Large intestine (tissue), 3 donors: ENCODE data around the gene NBEAL2. TPM values are rescaled to one million over a fixed set of nuclear protein-coding genes. Genes with fewer than 3 reads are reported as not detected.

ENCODE experiments used
- DNase-seq, 2 donors: peaks; one replicate each; pipeline versions ENCODE4 v3.0.0 to v3.0.0-alpha.2; 2013
- H3K27ac ChIP-seq: one replicate; pipeline ENCODE4 v1.5.1; 2013; ENCODE audit warnings: low read length
- H3K27me3 ChIP-seq: 2 replicates; pipeline ENCODE4 v1.6.1; 2013; ENCODE audit warnings: low read length; ENCODE audit not compliant: control insufficient read depth, insufficient read depth
- H3K36me3 ChIP-seq: 2 replicates; pipeline ENCODE4 v1.6.1; 2013; ENCODE audit warnings: low read length; ENCODE audit not compliant: control insufficient read depth, insufficient read depth
- H3K4me1 ChIP-seq: one replicate; pipeline ENCODE4 v1.6.1; 2013; ENCODE audit warnings: low read length; ENCODE audit not compliant: control insufficient read depth, insufficient read depth
- H3K4me3 ChIP-seq: one replicate; pipeline ENCODE4 v1.5.1; 2013; ENCODE audit warnings: low read length
- H3K9me3 ChIP-seq: one replicate; pipeline ENCODE4 v1.6.1; 2013; ENCODE audit warnings: mild to moderate bottlenecking, low read depth, low read length, moderate library complexity; ENCODE audit not compliant: control insufficient read depth
- WGBS: methylation state at CpG from one replicate; pipeline ENCODE4 v1.1.5; 2013; ENCODE audit warnings: low lambda C conversion rate; ENCODE audit not compliant: insufficient coverage; 5-methylcytosine and 5-hydroxymethylcytosine counted together
- polyA plus RNA-seq: library from polyadenylated mRNA; unstranded; fragments of 120-200 nt; gene quantifications from one replicate; pipeline ENCODE4 v1.2.1, GENCODE V29; 2013

Gene NBEAL2
- polyA plus RNA-seq, 1 donor, result 40.8 TPM

DNA sequence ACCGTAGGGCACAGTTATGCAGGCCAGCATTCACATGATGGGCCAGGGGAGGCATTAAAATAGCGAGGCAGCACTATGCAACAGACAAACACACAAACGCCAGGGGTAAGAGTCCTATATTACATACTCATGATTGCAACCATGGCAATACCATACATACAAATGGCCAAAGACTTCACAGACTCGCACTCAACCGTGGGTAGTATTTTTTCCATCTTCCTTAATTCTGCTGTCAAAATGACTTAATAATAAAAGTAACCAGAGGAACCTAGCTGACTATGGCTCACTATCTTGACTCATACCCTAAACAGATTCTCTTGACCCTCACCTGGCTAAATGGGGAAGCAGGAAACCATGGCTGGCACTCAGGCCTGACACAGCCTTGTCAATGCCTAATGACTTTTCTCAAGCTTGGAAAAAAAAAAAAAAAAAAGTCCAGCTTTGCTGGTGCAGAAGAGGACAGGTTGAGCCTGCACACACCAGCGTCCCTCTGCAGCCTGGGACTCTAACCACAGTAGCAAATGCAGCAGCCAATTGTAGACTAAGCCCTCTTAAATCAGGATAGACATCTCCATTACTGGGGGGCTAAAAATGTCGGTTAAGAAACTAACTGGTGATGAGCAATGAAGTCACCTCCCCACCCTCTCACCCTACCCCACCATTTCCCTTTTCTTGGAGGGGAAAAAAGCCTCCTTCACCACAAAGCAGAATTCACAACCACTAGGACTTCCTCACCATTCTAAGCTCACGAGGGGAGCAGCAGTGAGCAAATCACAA lies 26.0 kb upstream of the NBEAL2 start:
- Histone ChIP-seq H3K4me3 (no peak overlapping the region), H3K36me3 (no peaks in the 10 kb centered on the region), H3K27me3 (no peaks in the 10 kb centered on the region), H3K9me3 (no peaks in the 10 kb centered on the region), H3K4me1 (peaks cover 55% of the 10 kb centered on the region), H3K27ac (no peak overlapping the region)
- 80% methylated on average over 2 of the region's 8 CpGs for WGBS
- no peak for DNase-seq

DNA sequence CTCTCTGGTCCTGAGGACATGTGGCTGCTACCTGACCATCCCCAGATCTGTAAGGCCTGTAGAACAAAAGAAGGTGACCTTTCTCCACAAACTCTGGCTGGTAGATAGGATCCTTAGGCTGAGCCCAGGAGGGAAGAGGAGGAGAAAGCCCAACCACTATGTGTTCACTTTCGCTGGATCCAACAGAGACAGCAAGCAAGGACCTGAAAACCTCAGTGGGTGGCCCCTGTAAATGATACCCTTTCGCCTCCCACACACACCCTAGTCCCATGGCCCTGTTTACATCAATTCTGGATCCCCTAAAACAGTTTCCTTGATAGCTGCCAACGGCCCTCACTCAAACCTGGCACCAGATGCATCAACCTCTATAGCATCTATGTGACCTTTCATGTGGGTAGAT lies 25.3 kb upstream of the NBEAL2 start:
- H3K4me3 ChIP-seq, result no peak overlapping the region
- DNase-seq, result no peak
- no peaks in the 10 kb centered on the region for H3K27me3 ChIP-seq
- no CpG with 5 or more reads among the region's 3 CpGs for WGBS
- no peaks in the 10 kb centered on the region for H3K9me3 ChIP-seq
- H3K27ac ChIP-seq, result no peak overlapping the region
- no peaks in the 10 kb centered on the region for H3K36me3 ChIP-seq
- H3K4me1 ChIP-seq, result peaks cover 55% of the 10 kb centered on the region

DNA sequence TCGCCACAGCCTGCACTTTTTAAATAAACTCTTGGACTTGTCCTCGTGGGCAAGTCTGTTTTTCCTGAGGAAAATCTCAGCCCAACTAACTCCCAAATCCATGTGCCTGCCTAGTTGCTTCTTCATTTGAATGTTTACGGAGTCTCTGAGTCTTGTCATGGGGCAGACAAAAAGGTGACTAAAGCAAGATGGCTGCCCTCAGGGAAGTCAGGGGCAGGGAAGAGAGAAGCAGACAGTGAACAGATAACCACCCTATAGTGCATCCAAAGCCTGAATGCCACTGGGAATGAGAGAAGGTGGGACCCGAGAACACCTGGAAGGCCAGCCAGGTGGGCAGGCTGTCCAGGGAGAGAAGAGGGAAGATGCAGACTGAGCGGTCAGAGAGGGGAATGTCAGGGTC lies 24.3 kb upstream of the NBEAL2 start:
- Histone ChIP-seq H3K4me3 (no peak overlapping the region), H3K27ac (no peak overlapping the region), H3K4me1 (peaks cover 55% of the 10 kb centered on the region), H3K36me3 (no peaks in the 10 kb centered on the region), H3K9me3 (no peaks in the 10 kb centered on the region), H3K27me3 (no peaks in the 10 kb centered on the region)
- no peak for DNase-seq
- 80% methylated on average over 2 of the region's 5 CpGs for WGBS

DNA sequence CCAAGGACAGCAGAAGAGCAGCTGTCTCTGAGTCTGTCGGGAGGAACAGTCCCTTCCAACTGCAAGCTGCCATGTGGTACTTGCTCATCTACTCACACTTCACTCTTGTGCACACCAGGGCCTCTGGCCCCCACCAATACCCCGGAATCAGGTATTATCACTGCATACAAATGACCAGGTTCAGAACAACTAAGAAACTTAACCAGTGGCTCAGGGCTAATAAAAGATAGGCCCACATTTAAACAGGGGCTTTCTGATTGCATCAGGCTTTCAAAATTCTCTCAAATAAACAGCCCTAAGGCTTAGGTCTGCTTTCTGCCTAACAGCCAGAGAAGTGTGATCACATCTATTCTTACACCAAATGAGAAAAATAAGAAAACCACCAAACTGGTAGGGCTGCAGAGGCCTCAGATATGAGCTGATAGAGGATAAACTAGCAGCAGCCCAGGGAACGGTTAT lies 23.6 kb upstream of the NBEAL2 start:
- H3K36me3 ChIP-seq, result no peaks in the 10 kb centered on the region
- no peaks in the 10 kb centered on the region for H3K9me3 ChIP-seq
- peak overlapping the region; percentile 14 for H3K27ac ChIP-seq
- peaks cover 55% of the 10 kb centered on the region for H3K4me1 ChIP-seq
- H3K4me3 ChIP-seq, result no peak overlapping the region
- no peak for DNase-seq
- WGBS, result no CpG with 5 or more reads among the region's 3 CpGs
- no peaks in the 10 kb centered on the region for H3K27me3 ChIP-seq

DNA sequence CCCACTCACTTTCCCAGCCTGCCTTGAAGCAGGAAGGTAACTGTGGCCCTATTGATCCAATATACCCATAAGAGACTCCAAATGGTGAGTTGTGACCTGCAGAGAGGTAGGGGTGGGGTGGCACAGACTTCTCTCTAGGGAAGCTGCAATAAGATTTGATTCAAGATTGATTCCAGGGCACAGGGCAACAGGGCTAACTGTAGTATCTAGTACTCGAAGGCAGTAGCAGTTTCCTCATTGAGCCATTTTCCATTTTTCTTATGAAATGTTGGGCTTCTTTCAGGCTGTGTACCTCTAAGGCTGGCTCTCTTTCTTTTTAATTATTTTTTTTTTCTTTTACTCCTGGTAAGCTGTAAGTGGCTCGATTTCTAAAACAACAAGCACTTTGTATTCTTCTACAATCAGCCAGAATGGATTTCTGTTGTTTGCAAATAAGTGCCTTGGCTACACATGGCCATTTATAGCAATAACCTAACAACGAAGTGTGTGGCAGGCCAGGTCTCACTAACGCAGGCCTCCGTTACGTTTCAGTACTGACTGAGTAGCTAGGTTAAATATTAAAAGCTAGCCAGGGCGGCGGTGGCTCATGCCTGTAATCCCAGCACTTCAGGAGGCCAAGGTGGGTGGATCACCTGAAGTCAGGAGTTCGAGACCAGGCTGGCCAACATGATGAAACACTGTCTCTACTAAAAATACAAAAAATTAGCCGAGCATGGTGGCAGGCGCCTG lies 22.2 kb upstream of the NBEAL2 start:
- H3K27ac ChIP-seq, result peak overlapping the region; percentile 74
- H3K9me3 ChIP-seq, result no peaks in the 10 kb centered on the region
- no peak overlapping the region for H3K4me3 ChIP-seq
- peaks cover 59% of the 10 kb centered on the region for H3K4me1 ChIP-seq
- DNase-seq, result peak in 1 of 2 donors; percentile 79
- no peaks in the 10 kb centered on the region for H3K36me3 ChIP-seq
- H3K27me3 ChIP-seq, result no peaks in the 10 kb centered on the region
- WGBS, result 40% methylated on average over 1 of the region's 11 CpGs

DNA sequence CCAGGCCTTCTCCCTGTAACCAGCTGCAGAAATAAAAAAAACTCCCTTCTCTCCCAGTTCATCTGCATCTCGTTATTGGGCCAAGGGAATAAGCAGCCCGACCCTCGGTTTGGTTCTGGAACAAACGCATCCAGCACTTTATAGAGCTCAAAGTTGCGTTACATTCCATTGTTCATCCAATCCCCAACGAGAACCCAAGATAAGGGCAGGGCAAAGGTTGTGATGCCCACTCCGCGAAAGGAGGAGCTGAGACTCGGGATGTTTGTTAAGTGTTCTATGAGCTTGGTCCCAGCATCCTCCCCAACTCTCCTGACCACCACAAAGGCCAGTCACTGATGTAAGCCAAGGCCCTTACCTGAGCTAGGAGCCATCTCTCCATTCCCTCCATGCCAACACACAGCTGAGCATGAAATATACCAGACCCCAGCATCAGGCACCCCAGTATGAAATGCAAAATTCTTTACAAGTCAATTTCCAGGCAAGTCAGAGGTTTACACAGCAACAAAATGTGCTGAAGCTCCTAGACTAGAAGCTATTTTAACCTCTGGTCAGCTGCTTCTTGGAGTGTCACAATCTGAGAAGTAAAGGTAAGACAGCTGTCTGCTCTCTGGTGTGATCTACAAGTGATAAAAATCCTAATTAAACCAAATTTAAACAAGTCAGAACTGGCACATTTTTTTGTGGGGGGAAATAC lies 20.9 kb upstream of the NBEAL2 start:
- Histone ChIP-seq H3K36me3 (peaks cover 6% of the 10 kb centered on the region), H3K27me3 (no peaks in the 10 kb centered on the region), H3K27ac (peak overlapping the region; percentile 74), H3K9me3 (peaks cover 4% of the 10 kb centered on the region), H3K4me1 (peaks cover 59% of the 10 kb centered on the region), H3K4me3 (no peak overlapping the region)
- peak; percentile 68 to 87 for DNase-seq
- no CpG with 5 or more reads among the region's 9 CpGs for WGBS

DNA sequence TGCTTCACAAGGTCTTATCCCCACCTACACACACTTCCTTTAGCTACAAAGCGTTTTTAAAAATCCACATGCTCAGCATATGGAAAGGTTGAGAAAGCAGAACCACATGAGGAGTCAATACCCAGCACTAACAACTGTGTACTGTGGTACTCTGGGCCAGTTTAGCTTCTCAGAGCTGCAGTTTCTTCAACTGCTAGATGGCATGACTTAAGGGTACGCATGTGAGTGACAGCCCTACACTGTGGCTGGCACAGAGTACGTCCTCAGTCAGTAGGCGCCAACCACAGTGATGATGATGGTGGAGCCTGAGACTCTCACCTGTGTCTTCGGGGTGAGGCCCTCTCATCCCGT lies 20.3 kb upstream of the NBEAL2 start:
- no CpG with 5 or more reads among the region's 6 CpGs for WGBS

GRCh38 chr3:46960081-46960701 lies 19.3 kb upstream of the NBEAL2 start:
- no CpG with 5 or more reads among the region's 4 CpGs for WGBS
- no peaks in the 10 kb centered on the region for H3K27me3 ChIP-seq
- H3K27ac ChIP-seq, result peak overlapping the region; percentile 74
- DNase-seq, result peak in 1 of 2 donors; percentile 51
- peaks cover 61% of the 10 kb centered on the region for H3K4me1 ChIP-seq
- H3K36me3 ChIP-seq, result peaks cover 6% of the 10 kb centered on the region
- no peak overlapping the region for H3K4me3 ChIP-seq
- H3K9me3 ChIP-seq, result peaks cover 4% of the 10 kb centered on the region

More for the DNA sequence above, 20.3 kb upstream of the NBEAL2 start:
- Histone ChIP-seq H3K36me3 (peaks cover 6% of the 10 kb centered on the region), H3K4me3 (no peak overlapping the region), H3K9me3 (peaks cover 4% of the 10 kb centered on the region), H3K4me1 (peaks cover 59% of the 10 kb centered on the region), H3K27ac (peak overlapping the region; percentile 74), H3K27me3 (no peaks in the 10 kb centered on the region)
- DNase-seq, result no peak

DNA sequence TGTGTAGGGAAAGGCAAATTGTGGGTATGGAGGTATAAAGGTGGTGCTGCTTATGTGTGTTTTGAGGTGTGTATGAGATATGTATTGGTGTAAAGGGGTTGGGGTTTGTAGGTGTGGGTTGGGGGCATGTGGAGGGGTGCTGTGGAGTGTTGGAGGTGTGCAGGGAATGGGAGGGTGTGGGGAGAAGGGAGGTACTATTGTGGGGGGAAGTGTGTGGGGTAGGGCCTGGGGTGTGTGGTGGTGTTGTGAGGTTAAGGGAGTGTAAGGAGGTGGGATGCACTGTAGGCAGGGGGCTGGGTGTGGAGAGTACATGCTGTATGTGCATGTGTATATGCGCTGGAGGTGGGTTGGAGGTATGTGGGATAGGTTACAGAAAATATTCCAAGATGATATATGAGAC lies 18.6 kb upstream of the NBEAL2 start:
- no peak for DNase-seq
- Histone ChIP-seq H3K4me1 (peaks cover 61% of the 10 kb centered on the region), H3K36me3 (peaks cover 6% of the 10 kb centered on the region), H3K27me3 (no peaks in the 10 kb centered on the region), H3K9me3 (peaks cover 4% of the 10 kb centered on the region), H3K27ac (peak overlapping the region; percentile 74), H3K4me3 (no peak overlapping the region)
- WGBS, result 100% methylated on average over 1 of the region's 1 CpG

GRCh38 chr3:46962427-46962826 lies 17.0 kb upstream of the NBEAL2 start:
- Histone ChIP-seq H3K27me3 (no peaks in the 10 kb centered on the region), H3K4me1 (peaks cover 51% of the 10 kb centered on the region), H3K4me3 (no peak overlapping the region), H3K36me3 (peaks cover 6% of the 10 kb centered on the region), H3K9me3 (peaks cover 4% of the 10 kb centered on the region), H3K27ac (no peak overlapping the region)
- no peak for DNase-seq
- whole genome bisulfite sequencing, result no CpG with 5 or more reads among the region's 1 CpG
